ENCODE data around the gene ATXN10. TPM values are rescaled to one million over a fixed set of nuclear protein-coding genes. Genes with fewer than 3 reads are reported as not detected.
A peak's percentile ranks its signal among the peaks of the same experiment; 100 is the strongest.
"Not testable (repeated sequence)": the region's sequence is repeated elsewhere in the genome, so short reads cannot be mapped to it uniquely, and the experiment has no call there.

ATXN10 gene
- total RNA-seq, 1 experiment from 2014 or later = 323 TPM

GRCh38 chr22:45787759-45788158 lies 116.1 kb downstream of the ATXN10 start:
- no peak for DNase-seq (ENCODE audit: low read depth)
- in situ Hi-C loops (cut with HindIII; ENCODE audit: low pct_unique_long_range_greater_than_20kb, low sequenced_read_pairs) = no loop called here

GRCh38 chr22:45788522-45788921 lies 116.9 kb downstream of the ATXN10 start:
- in situ Hi-C loops (cut with HindIII; ENCODE audit: low pct_unique_long_range_greater_than_20kb, low sequenced_read_pairs) = no loop called here
- peak; percentile 87 for DNase-seq (ENCODE audit: low read depth)

GRCh38 chr22:45790401-45790800 lies 118.8 kb downstream of the ATXN10 start:
- in situ Hi-C loops (cut with HindIII; ENCODE audit: low pct_unique_long_range_greater_than_20kb, low sequenced_read_pairs) = no loop called here

GRCh38 chr22:45793161-45793560 lies 121.5 kb downstream of the ATXN10 start:
- in situ Hi-C loops (cut with HindIII; ENCODE audit: low pct_unique_long_range_greater_than_20kb, low sequenced_read_pairs) = no loop called here
- DNase-seq (ENCODE audit: low read depth) = no peak

More at GRCh38 chr22:45790401-45790800, 118.8 kb downstream of the ATXN10 start:
- DNase-seq (ENCODE audit: low read depth) = no peak

GRCh38 chr22:45793892-45794291 lies 122.3 kb downstream of the ATXN10 start:
- in situ Hi-C loops (cut with HindIII; ENCODE audit: low pct_unique_long_range_greater_than_20kb, low sequenced_read_pairs) = no loop called here
- DNase-seq (ENCODE audit: low read depth) = no peak

- DNase-seq (ENCODE audit: low read depth); in situ Hi-C loops (cut with HindIII; ENCODE audit: low pct_unique_long_range_greater_than_20kb, low sequenced_read_pairs): not testable (repeated sequence)
Measured at GRCh38 chr22:45796009-45796408, 124.4 kb downstream of the ATXN10 start.

- in situ Hi-C loops (cut with HindIII; ENCODE audit: low pct_unique_long_range_greater_than_20kb, low sequenced_read_pairs) = no loop called here
- no peak for DNase-seq (ENCODE audit: low read depth)
Measured at GRCh38 chr22:45799291-45799690, 127.7 kb downstream of the ATXN10 start.

- no peak for DNase-seq (ENCODE audit: low read depth)
- in situ Hi-C loops (cut with HindIII; ENCODE audit: low pct_unique_long_range_greater_than_20kb, low sequenced_read_pairs) = no loop called here
Measured at GRCh38 chr22:45802054-45802453, 130.4 kb downstream of the ATXN10 start.

GRCh38 chr22:45804319-45804985 lies 132.8 kb downstream of the ATXN10 start:
- DNase-seq (ENCODE audit: low read depth) = no peak
- in situ Hi-C loops (cut with HindIII; ENCODE audit: low pct_unique_long_range_greater_than_20kb, low sequenced_read_pairs) = no loop called here

GRCh38 chr22:45804986-45805325 lies 133.3 kb downstream of the ATXN10 start:
- DNase-seq (ENCODE audit: low read depth) = peak; percentile 80
- in situ Hi-C loops (cut with HindIII; ENCODE audit: low pct_unique_long_range_greater_than_20kb, low sequenced_read_pairs) = no loop called here

GRCh38 chr22:45805413-45805812 lies 133.8 kb downstream of the ATXN10 start:
- DNase-seq (ENCODE audit: low read depth) = no peak
- in situ Hi-C loops (cut with HindIII; ENCODE audit: low pct_unique_long_range_greater_than_20kb, low sequenced_read_pairs) = no loop called here

GRCh38 chr22:45807156-45807915 lies 135.7 kb downstream of the ATXN10 start:
- no peak for DNase-seq (ENCODE audit: low read depth)
- in situ Hi-C loops (cut with HindIII; ENCODE audit: low pct_unique_long_range_greater_than_20kb, low sequenced_read_pairs) = no loop called here

- DNase-seq (ENCODE audit: low read depth) = no peak
- in situ Hi-C loops (cut with HindIII; ENCODE audit: low pct_unique_long_range_greater_than_20kb, low sequenced_read_pairs) = no loop called here
Measured at GRCh38 chr22:45812910-45813309, 141.3 kb downstream of the ATXN10 start.

- in situ Hi-C loops (cut with HindIII; ENCODE audit: low pct_unique_long_range_greater_than_20kb, low sequenced_read_pairs) = no loop called here
- DNase-seq (ENCODE audit: low read depth) = no peak
Measured at GRCh38 chr22:45814198-45814597, 142.6 kb downstream of the ATXN10 start.

GRCh38 chr22:45816776-45817175 lies 145.1 kb downstream of the ATXN10 start:
- no peak for DNase-seq (ENCODE audit: low read depth)
- in situ Hi-C loops (cut with HindIII; ENCODE audit: low pct_unique_long_range_greater_than_20kb, low sequenced_read_pairs) = no loop called here

GRCh38 chr22:45817745-45818423 lies 146.2 kb downstream of the ATXN10 start:
- DNase-seq (ENCODE audit: low read depth) = no peak
- in situ Hi-C loops (cut with HindIII; ENCODE audit: low pct_unique_long_range_greater_than_20kb, low sequenced_read_pairs) = no loop called here

GRCh38 chr22:45818424-45819085 lies 146.9 kb downstream of the ATXN10 start:
- no peak for DNase-seq (ENCODE audit: low read depth)
- in situ Hi-C loops (cut with HindIII; ENCODE audit: low pct_unique_long_range_greater_than_20kb, low sequenced_read_pairs) = no loop called here

GRCh38 chr22:45819305-45819704 lies 147.7 kb downstream of the ATXN10 start:
- DNase-seq (ENCODE audit: low read depth) = no peak
- in situ Hi-C loops (cut with HindIII; ENCODE audit: low pct_unique_long_range_greater_than_20kb, low sequenced_read_pairs) = no loop called here

- no peak for DNase-seq (ENCODE audit: low read depth)
- in situ Hi-C loops (cut with HindIII; ENCODE audit: low pct_unique_long_range_greater_than_20kb, low sequenced_read_pairs) = no loop called here
Measured at GRCh38 chr22:45823336-45823735, 151.7 kb downstream of the ATXN10 start.
